ENCODE data around the gene SPEM1. TPM values are rescaled to one million over a fixed set of nuclear protein-coding genes. Genes with fewer than 3 reads are reported as not detected.

Gene SPEM1
- total and polyA plus RNA-seq, 2 donors, result not detected

GRCh38 chr17:7391307-7391706, 28.8 kb upstream of the SPEM1 start:
- no peak for DNase-seq (ENCODE audit: extremely low spot score)
- Histone ChIP-seq H3K4me3 (ENCODE audit: low read depth, low read length) (no peak overlapping the region), H3K4me1 (ENCODE audit: insufficient read depth) (no peaks in the 10 kb centered on the region), H3K36me3 (ENCODE audit: insufficient read depth) (no peaks in the 10 kb centered on the region), H3K27ac (ENCODE audit: low read depth) (no peak overlapping the region)
- WGBS, result 71% methylated on average over 2 of the region's 2 CpGs

GRCh38 chr17:7392696-7393612, 27.2 kb upstream of the SPEM1 start:
- 68% methylated on average over 42 of the region's 42 CpGs for WGBS
- DNase-seq (ENCODE audit: extremely low spot score), result no peak
- H3K4me1 ChIP-seq (ENCODE audit: insufficient read depth), result no peaks in the 10 kb centered on the region
- H3K4me3 ChIP-seq (ENCODE audit: low read depth, low read length), result peak overlapping the region; percentile 63
- H3K36me3 ChIP-seq (ENCODE audit: insufficient read depth), result no peaks in the 10 kb centered on the region
- H3K27ac ChIP-seq (ENCODE audit: low read depth), result no peak overlapping the region

- H3K4me1 ChIP-seq (ENCODE audit: insufficient read depth), result no peaks in the 10 kb centered on the region
- 5% methylated on average over 48 of the region's 48 CpGs for WGBS
- no peaks in the 10 kb centered on the region for H3K36me3 ChIP-seq (ENCODE audit: insufficient read depth)
- peak overlapping the region; percentile 63 for H3K4me3 ChIP-seq (ENCODE audit: low read depth, low read length)
- H3K27ac ChIP-seq (ENCODE audit: low read depth), result peak overlapping the region; percentile 93
- DNase-seq (ENCODE audit: extremely low spot score), result no peak
These were observed 26.3 kb upstream of the SPEM1 start for GRCh38 chr17:7393613-7394451.

- DNase-seq (ENCODE audit: extremely low spot score), result no peak
- under 1% methylated on average over 71 of the region's 71 CpGs for WGBS
These were observed 25.5 kb upstream of the SPEM1 start, which contains the start of gene PLSCR3 for GRCh38 chr17:7394452-7395191. PLSCR3 (minus strand) TSS chr17:7394525; CDS start chr17:7394110, 415 bp downstream.

GRCh38 chr17:7396147-7396546, 24.0 kb upstream of the SPEM1 start:
- H3K27ac ChIP-seq (ENCODE audit: low read depth), result no peak overlapping the region
- no peaks in the 10 kb centered on the region for H3K4me1 ChIP-seq (ENCODE audit: insufficient read depth)
- no peak overlapping the region for H3K4me3 ChIP-seq (ENCODE audit: low read depth, low read length)
- no peaks in the 10 kb centered on the region for H3K36me3 ChIP-seq (ENCODE audit: insufficient read depth)
- 86% methylated on average over 4 of the region's 4 CpGs for WGBS
- DNase-seq (ENCODE audit: extremely low spot score), result no peak

More at GRCh38 chr17:7394452-7395191, 25.5 kb upstream of the SPEM1 start, which contains the start of gene PLSCR3:
- Histone ChIP-seq H3K27ac (ENCODE audit: low read depth) (peak within 1 kb of the TSS; percentile 97), H3K36me3 (ENCODE audit: insufficient read depth) (no peaks in the 10 kb centered on the region), H3K4me1 (ENCODE audit: insufficient read depth) (no peaks in the 10 kb centered on the region), H3K4me3 (ENCODE audit: low read depth, low read length) (peak within 1 kb of the TSS; percentile 63)

- DNase-seq (ENCODE audit: extremely low spot score), result no peak
- Histone ChIP-seq H3K4me1 (ENCODE audit: insufficient read depth) (no peaks in the 10 kb centered on the region), H3K27ac (ENCODE audit: low read depth) (no peak overlapping the region), H3K4me3 (ENCODE audit: low read depth, low read length) (no peak overlapping the region), H3K36me3 (ENCODE audit: insufficient read depth) (no peaks in the 10 kb centered on the region)
- 95% methylated on average over 2 of the region's 2 CpGs for WGBS
These were observed 21.5 kb upstream of the SPEM1 start for GRCh38 chr17:7398612-7399011.

GRCh38 chr17:7403043-7403726, 16.9 kb upstream of the SPEM1 start:
- Histone ChIP-seq H3K27ac (ENCODE audit: low read depth) (peak overlapping the region; percentile 60), H3K4me3 (ENCODE audit: low read depth, low read length) (peak overlapping the region; percentile 56), H3K36me3 (ENCODE audit: insufficient read depth) (no peaks in the 10 kb centered on the region), H3K4me1 (ENCODE audit: insufficient read depth) (no peaks in the 10 kb centered on the region)
- WGBS, result 9% methylated on average over 16 of the region's 16 CpGs
- no peak for DNase-seq (ENCODE audit: extremely low spot score)

GRCh38 chr17:7403727-7403976, 16.5 kb upstream of the SPEM1 start:
- no peak for DNase-seq (ENCODE audit: extremely low spot score)
- WGBS, result 0% methylated on average over 13 of the region's 13 CpGs
- H3K4me1 ChIP-seq (ENCODE audit: insufficient read depth), result no peaks in the 10 kb centered on the region

GRCh38 chr17:7403977-7404736, 16.0 kb upstream of the SPEM1 start, which contains the start of gene TMEM256:
TMEM256 (minus strand) TSS chr17:7404097; CDS start chr17:7404084, 13 bp downstream.
- peak; percentile 99 for DNase-seq (ENCODE audit: extremely low spot score)
- WGBS, result under 1% methylated on average over 49 of the region's 49 CpGs
- Histone ChIP-seq H3K4me1 (ENCODE audit: insufficient read depth) (no peaks in the 10 kb centered on the region), H3K4me3 (ENCODE audit: low read depth, low read length) (peak within 1 kb of the TSS; percentile 56), H3K36me3 (ENCODE audit: insufficient read depth) (no peaks in the 10 kb centered on the region), H3K27ac (ENCODE audit: low read depth) (peak within 1 kb of the TSS; percentile 73)

More at GRCh38 chr17:7403727-7403976, 16.5 kb upstream of the SPEM1 start:
- peak overlapping the region; percentile 73 for H3K27ac ChIP-seq (ENCODE audit: low read depth)
- peak overlapping the region; percentile 56 for H3K4me3 ChIP-seq (ENCODE audit: low read depth, low read length)
- H3K36me3 ChIP-seq (ENCODE audit: insufficient read depth), result no peaks in the 10 kb centered on the region

GRCh38 chr17:7404737-7405349, 15.3 kb upstream of the SPEM1 start:
- WGBS, result under 1% methylated on average over 65 of the region's 65 CpGs
- H3K4me1 ChIP-seq (ENCODE audit: insufficient read depth), result no peaks in the 10 kb centered on the region
- no peak for DNase-seq (ENCODE audit: extremely low spot score)
- peak overlapping the region; percentile 14 for H3K27ac ChIP-seq (ENCODE audit: low read depth)
- H3K4me3 ChIP-seq (ENCODE audit: low read depth, low read length), result peak overlapping the region; percentile 47
- no peaks in the 10 kb centered on the region for H3K36me3 ChIP-seq (ENCODE audit: insufficient read depth)

GRCh38 chr17:7405350-7406234, 14.5 kb upstream of the SPEM1 start:
- Histone ChIP-seq H3K36me3 (ENCODE audit: insufficient read depth) (no peaks in the 10 kb centered on the region), H3K4me1 (ENCODE audit: insufficient read depth) (no peaks in the 10 kb centered on the region), H3K4me3 (ENCODE audit: low read depth, low read length) (peak overlapping the region; percentile 47), H3K27ac (ENCODE audit: low read depth) (peak overlapping the region; percentile 3)
- no peak for DNase-seq (ENCODE audit: extremely low spot score)
- 6% methylated on average over 38 of the region's 38 CpGs for WGBS
